ENCODE measurements around the gene ALKBH2.
A peak's percentile ranks its signal among the peaks of the same experiment; 100 is the strongest.

Gene ALKBH2

DNA sequence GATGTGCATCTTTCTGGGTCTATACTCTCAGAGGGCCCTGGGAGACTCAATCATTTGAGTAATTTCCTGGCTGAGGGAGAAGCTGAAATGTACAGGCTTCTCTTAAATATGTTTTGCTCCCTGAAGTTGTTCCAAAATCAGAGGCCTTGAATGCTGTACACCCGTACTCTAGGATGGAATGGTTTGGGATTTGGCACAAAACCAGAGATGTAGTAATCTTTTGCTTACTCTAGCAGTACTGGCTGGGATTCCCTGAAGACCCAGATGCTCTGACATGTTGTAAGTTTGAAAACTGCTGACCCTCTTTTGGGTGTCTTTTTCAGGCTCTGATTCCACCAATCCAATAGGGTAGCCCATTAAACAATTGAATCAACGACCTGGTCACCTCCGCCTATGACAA is 33.5 kb upstream of the ALKBH2 start:
- no peak for FAIRE-seq
- no peak for DNase-seq (ENCODE audit: insufficient read length)
- no peak for TF ChIP-seq TAF1 (IDR thresholded peaks at IDR 0.05; ENCODE audit: borderline replicate concordance, low read depth, low read length)
- no peak for TF ChIP-seq POLR2AphosphoS5 (IDR thresholded peaks at IDR 0.05; ENCODE audit: low read depth, low read length)
- TF ChIP-seq POLR2A (IDR thresholded peaks at IDR 0.05; ENCODE audit: low read depth, low read length), result no peak

DNA sequence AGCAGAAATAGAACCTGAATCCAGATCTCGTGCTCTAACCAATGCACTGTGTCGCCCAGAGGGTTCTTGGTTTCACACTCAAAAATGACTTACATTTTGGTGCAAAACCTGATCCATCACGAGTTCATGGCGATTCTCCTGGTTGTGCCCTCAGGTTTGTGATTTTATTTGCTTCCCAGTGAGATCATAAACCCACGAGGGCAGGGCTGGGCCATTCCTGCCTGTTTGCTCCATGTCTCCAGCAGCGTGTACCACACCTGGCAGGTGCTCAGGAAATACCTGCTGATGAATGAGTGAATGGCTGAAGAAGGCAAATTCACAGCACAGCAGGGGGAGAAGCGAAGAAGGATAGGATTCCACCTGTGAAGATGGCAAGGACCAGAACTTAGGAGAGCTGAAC is 32.5 kb upstream of the ALKBH2 start:
- FAIRE-seq, result peak; percentile 51
- TF ChIP-seq TAF1 (IDR thresholded peaks at IDR 0.05; ENCODE audit: borderline replicate concordance, low read depth, low read length) (no peak), POLR2AphosphoS5 (IDR thresholded peaks at IDR 0.05; ENCODE audit: low read depth, low read length) (no peak), POLR2A (IDR thresholded peaks at IDR 0.05; ENCODE audit: low read depth, low read length) (no peak)

DNA sequence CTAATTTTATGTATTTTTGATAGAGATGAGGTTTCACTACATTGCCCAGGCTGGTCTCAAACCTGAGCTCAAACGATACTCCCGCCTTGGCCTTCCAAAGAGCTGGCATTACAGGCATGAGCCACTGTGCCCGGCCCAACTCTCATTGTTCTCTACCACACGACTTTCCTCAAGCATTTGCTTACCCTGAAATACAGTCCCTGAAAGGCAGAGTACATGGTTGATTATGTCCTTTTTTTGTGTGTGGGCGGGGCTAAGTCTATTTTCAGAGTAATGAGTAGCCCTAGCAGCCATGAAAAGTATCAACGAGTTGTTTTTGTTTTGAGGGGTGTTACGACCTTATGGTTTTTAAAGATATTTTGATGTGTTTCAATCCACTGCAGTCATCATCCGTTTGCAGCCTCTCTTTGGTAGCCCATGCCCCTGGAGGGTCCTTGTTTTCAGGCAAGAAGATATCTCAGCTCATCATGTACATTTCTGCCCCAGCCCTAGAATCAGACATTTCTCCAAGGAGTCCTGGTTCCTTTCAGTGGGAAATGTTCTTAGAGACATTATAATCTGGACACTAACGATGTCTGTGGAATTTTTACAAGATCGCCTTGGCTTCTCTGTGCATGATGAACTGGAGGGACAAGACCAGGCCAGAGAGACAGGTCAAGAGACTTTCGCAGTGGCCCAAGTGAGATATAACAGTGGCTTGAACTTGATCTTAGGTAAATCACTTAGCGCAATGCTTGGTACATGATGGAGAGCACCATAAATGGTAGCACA is 31.8 kb upstream of the ALKBH2 start:
- TF ChIP-seq POLR2A (IDR thresholded peaks at IDR 0.05; ENCODE audit: low read depth, low read length), result no peak
- no peak for FAIRE-seq

More for the DNA sequence above, 32.5 kb upstream of the ALKBH2 start:
- no peak for DNase-seq (ENCODE audit: insufficient read length)

DNA sequence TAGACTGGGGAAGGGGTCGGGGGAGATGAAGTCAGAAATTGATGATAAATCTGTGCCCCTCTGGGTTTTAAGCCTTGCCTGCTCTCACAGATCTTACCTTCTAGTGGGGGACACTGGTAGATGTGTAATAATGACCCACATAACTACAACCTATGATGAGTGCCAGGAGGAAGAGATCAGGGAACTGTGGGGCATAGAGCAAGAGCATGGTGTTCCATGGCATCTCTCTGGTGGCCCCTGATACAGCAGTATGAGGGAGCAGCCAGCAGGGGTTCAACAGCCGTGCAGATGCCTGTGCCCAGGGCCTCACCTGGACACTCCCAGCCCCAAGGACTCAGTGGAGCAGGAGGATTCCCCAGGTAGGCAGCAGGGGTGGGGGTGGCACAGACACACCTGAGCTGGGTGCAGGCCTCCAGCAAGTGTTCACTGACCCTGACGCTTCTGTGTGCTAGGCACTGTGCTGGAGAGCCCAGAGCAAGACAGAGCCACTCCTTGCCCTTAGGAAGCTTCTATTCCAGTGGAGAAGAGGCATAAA is 28.1 kb upstream of the ALKBH2 start:
- DNase-seq (ENCODE audit: insufficient read length) (no peak), FAIRE-seq (no peak)

More for the DNA sequence above, 31.8 kb upstream of the ALKBH2 start:
- DNase-seq (ENCODE audit: insufficient read length), result no peak

DNA sequence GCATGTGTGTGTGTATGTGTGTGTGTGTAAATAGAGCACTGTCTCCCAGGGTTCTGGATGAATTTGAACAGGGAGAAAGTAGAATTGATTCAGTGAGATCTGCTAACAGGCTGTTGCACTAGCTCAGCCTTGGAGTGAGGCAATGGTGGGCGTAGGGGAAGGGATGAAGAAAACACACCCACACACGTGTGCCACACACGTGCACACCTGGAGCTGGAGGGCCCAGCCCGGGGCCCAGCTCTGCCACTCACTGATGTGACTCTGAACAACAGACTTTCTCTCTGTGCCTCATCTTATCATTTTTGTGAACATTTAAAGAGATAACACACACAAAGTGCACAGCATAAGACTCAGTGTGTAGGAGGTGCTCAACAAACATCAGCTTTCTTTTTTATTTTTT is 27.3 kb upstream of the ALKBH2 start:
- no peak for DNase-seq (ENCODE audit: insufficient read length)
- no peak for FAIRE-seq
- TF ChIP-seq TAF1 (IDR thresholded peaks at IDR 0.05; ENCODE audit: borderline replicate concordance, low read depth, low read length) (no peak), POLR2AphosphoS5 (IDR thresholded peaks at IDR 0.05; ENCODE audit: low read depth, low read length) (no peak), POLR2A (IDR thresholded peaks at IDR 0.05; ENCODE audit: low read depth, low read length) (no peak)

More for the DNA sequence above, 28.1 kb upstream of the ALKBH2 start:
- TF ChIP-seq POLR2A (IDR thresholded peaks at IDR 0.05; ENCODE audit: low read depth, low read length) (no peak), TAF1 (IDR thresholded peaks at IDR 0.05; ENCODE audit: borderline replicate concordance, low read depth, low read length) (no peak), POLR2AphosphoS5 (IDR thresholded peaks at IDR 0.05; ENCODE audit: low read depth, low read length) (no peak)

DNA sequence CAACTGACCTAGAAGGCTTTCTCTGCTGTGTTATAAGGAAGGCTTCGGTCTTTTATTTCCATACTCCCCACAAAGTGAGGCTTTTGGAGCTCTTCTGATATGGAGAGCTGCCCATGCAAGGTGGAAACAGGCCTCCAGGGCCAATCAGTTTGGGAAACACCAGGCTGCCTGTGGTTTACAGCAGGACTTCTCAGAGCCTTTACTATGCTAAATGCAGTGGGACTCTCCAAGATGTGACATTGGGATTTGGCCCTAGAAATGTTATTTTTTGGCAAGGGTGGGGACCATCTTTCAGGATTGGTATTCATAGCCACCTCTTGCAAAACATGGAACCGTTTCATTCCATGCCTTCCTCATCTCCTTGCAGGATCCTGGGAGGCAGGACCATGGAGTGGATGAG is 26.8 kb upstream of the ALKBH2 start:
- TF ChIP-seq TAF1 (IDR thresholded peaks at IDR 0.05; ENCODE audit: borderline replicate concordance, low read depth, low read length) (no peak), POLR2AphosphoS5 (IDR thresholded peaks at IDR 0.05; ENCODE audit: low read depth, low read length) (no peak), POLR2A (IDR thresholded peaks at IDR 0.05; ENCODE audit: low read depth, low read length) (no peak)
- FAIRE-seq (no peak), DNase-seq (ENCODE audit: insufficient read length) (no peak)

DNA sequence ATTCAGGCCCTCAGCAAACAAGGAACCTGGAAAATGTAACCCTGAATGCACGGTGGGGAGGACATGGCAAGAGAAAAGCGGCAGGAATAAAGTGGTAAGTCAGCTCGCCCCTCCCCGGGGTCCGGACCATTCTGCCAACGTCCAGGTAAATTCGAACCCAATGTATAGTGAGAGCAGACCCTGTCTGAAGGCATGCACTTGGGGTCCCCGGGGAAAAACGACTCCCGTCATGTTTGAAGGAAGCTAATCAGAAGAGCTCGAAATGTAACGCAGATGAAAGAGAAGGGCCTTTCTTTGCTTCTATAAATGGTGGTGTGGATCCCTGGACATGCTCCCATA is 23.3 kb upstream of the ALKBH2 start:
- TF ChIP-seq POLR2A (IDR thresholded peaks at IDR 0.05; ENCODE audit: low read depth, low read length) (no peak), TAF1 (IDR thresholded peaks at IDR 0.05; ENCODE audit: borderline replicate concordance, low read depth, low read length) (no peak), POLR2AphosphoS5 (IDR thresholded peaks at IDR 0.05; ENCODE audit: low read depth, low read length) (no peak)
- FAIRE-seq (no peak), DNase-seq (ENCODE audit: insufficient read length) (no peak)

DNA sequence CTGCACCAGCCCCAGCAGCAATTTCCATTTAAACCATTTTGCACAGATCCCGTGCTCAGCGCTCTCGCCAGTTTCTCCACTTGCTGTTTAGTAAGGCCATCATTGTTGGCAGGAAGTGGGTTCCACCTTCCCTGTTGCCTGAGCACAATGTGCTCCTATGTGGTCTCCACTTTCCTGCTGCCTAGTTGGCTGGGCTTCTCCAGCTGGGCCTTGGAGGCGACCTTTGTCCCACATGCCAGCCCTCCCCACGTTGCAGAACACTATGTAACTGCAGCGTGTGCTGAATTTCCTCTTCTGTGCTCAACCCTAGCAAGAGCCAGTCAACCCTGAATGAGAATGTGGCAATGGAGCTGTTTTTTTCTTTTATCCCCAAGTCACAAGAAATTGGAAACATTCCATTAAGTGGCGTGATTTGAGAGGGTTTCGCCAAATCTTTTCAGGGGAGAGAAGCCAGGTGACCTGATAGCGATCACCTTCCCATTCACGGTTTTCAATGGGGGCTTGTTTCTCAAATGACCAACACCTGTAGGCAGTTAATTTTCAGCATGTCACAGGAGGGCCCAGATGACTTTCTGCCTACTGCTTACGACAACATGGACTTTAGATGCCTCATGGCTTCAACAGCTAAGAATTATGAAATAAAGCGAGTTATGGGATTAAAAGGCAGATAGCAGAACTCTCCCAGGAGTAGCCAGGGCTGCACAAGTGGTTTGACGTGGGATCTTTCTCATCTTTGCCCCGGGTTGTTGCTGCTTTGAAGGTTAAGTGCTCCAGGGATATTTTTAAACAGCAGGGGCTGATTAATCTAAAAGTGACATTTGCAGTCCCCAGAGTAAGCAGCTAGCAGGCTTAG is 22.7 kb upstream of the ALKBH2 start, which contains the start of gene ACACB:
TSS of gene ACACB (plus strand) at position 830 of the 853 bp plus-strand sequence. CDS start 22,819 bp downstream, outside the sequence.
- TF ChIP-seq TAF1 (IDR thresholded peaks at IDR 0.05; ENCODE audit: borderline replicate concordance, low read depth, low read length) (no peak), POLR2AphosphoS5 (IDR thresholded peaks at IDR 0.05; ENCODE audit: low read depth, low read length) (no peak), POLR2A (IDR thresholded peaks at IDR 0.05; ENCODE audit: low read depth, low read length) (no peak)
- DNase-seq (ENCODE audit: insufficient read length) (no peak), FAIRE-seq (no peak)

DNA sequence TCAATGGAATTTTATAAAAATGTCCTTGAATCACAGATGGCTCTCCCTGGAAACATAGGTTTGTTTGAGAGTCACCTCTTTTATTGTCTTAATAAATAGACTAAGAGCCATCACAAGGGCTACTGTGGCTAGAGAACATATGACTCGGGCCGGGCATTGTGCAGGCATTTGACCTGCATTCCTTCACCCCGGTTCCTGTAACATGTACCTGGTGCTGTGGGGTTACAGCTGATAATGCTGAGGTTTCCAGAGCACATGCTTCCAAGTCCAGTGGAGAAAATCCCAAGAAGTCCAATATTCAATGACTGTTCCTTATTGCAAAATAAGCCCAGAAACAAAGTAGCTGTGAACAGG is 22.1 kb upstream of the ALKBH2 start:
- FAIRE-seq, result no peak

DNA sequence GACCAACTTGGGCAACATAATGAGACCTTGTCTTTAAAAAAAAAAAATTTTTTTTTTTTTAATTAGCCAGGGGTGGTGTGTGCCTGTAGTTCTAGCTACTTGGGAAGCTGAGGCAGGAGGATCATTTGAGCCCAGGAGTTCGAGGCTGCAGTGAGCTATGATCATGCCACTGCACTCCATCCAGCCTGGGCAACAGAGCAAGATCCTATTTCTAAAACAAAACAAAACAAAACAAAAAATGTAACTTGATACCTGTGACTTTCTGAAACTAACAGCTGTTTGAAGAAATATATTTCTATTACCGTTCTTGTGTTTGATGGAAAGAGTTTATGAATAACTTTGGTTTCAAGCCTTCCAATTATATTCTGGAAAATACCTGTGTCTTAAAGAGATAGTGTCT is 21.4 kb upstream of the ALKBH2 start:
- DNase-seq (ENCODE audit: insufficient read length) (no peak), FAIRE-seq (no peak)
- TF ChIP-seq TAF1 (IDR thresholded peaks at IDR 0.05; ENCODE audit: borderline replicate concordance, low read depth, low read length), result no peak

More for the DNA sequence above, 22.1 kb upstream of the ALKBH2 start:
- no peak for TF ChIP-seq POLR2AphosphoS5 (IDR thresholded peaks at IDR 0.05; ENCODE audit: low read depth, low read length)
- no peak for DNase-seq (ENCODE audit: insufficient read length)

DNA sequence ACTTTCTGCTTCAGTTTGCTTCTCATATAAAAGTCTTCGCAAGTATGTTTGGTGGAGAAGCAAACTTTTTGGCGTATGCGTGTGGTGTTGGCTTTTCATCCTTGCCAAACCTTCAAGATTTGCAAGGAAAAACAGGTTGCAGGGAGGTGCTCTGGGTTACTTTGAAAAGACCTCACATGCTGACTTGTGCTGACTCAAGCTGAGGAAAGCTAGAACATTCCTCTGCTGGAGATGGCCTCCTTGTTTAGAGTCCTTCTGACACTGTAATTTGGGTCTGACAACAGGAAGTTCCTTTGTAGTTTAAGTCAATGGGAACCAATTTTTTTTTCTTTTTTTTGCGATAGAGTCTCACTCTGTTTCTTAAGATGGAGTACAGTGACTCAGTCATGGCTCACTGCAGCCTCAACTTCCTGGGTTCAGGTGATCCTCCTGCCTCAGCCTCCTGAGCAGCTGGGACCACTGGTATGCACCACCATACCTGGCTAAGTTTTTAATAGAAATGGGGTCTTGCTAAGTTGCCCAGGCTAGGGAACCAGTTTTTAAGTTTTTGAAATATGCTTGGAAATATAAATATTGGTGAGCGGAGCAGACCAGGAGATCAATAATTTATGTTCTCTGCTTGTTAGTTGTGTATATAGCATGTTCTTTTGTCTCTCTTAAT is 20.5 kb upstream of the ALKBH2 start:
- FAIRE-seq (no peak), DNase-seq (ENCODE audit: insufficient read length) (no peak)
- no peak for TF ChIP-seq POLR2AphosphoS5 (IDR thresholded peaks at IDR 0.05; ENCODE audit: low read depth, low read length)
